NCI-H2196 treated with DMSO at 0.1 percent for 48 hours (cell line): ENCODE data around the gene ECEL1.
"Not testable (repeated sequence)": the region's sequence is repeated elsewhere in the genome, so short reads cannot be mapped to it uniquely, and the experiment has no call there.

Experiments
- DNase-seq: peaks from one replicate; lab custom pipeline; 2025; ENCODE audit not compliant: unreplicated experiment; lab: John Stamatoyannopoulos, UW

Gene ECEL1

GRCh38 chr2:232487385-232488096 lies at the start of gene ECEL1:
Gene ECEL1 (minus strand): TSS chr2:232487834. CDS start chr2:232486653, 1,181 bp downstream.
- DNase-seq = no peak

GRCh38 chr2:232537079-232537478 lies 49.4 kb upstream of the ECEL1 start:
- no peak for DNase-seq

- DNase-seq = no peak
Measured at GRCh38 chr2:232535761-232536530, 48.3 kb upstream of the ECEL1 start.

DNA sequence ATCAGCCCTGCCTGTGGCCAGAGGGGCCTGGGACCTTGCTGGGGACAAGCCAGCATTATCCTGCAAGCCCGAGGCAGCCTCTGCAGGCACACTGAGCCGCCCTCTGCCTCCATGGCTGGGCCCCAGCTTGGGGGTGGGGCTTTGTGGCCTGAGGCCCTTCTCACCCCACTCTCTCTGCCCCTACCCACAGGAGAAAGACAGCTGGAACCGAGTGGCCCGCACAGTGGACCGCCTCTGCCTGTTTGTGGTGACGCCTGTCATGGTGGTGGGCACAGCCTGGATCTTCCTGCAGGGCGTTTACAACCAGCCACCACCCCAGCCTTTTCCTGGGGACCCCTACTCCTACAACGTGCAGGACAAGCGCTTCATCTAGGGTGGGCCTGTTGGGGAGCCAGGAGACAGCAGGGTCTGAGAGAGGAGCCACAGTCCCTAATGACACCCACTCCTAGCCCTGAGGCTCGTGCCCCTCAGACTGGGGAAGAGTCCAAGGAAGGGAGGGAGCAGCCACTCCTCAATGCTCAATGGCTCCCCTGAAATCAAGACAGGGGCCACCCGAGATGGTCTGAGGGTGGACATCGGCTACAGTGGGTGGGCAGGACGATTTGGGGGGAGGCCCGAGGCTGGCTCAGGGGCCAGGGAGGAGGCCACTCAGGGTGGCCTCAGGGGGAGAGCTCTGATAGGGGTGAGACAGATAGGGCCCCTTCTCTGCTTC lies 47.5 kb upstream of the ECEL1 start:
- no peak for DNase-seq

- DNase-seq = no peak
Measured at GRCh38 chr2:232533944-232534710, 46.5 kb upstream of the ECEL1 start.

- DNase-seq = not testable (repeated sequence)
Measured at GRCh38 chr2:232532821-232533220, 45.2 kb upstream of the ECEL1 start.

DNA sequence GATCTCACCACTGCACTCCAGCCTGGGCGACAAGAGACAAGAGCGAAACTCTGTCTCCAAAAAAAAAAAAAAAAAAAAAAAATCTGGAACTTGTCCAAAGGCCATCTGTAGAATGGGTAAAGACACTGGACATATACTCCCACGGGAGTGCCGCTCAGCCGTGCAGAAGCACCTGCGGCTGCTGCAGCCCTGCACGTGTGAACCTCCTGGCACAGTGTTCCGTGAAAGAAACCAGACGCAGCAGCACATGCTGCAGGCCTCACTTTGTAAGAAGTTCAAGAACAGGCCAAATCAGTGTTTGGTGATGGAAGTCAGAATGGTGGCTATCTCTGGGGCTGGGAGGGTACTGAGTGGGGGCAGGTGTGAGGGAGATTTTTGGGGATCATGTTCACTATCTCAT lies 44.8 kb upstream of the ECEL1 start:
- DNase-seq = no peak

- no peak for DNase-seq
Measured at GRCh38 chr2:232530626-232531260, 43.1 kb upstream of the ECEL1 start.

DNA sequence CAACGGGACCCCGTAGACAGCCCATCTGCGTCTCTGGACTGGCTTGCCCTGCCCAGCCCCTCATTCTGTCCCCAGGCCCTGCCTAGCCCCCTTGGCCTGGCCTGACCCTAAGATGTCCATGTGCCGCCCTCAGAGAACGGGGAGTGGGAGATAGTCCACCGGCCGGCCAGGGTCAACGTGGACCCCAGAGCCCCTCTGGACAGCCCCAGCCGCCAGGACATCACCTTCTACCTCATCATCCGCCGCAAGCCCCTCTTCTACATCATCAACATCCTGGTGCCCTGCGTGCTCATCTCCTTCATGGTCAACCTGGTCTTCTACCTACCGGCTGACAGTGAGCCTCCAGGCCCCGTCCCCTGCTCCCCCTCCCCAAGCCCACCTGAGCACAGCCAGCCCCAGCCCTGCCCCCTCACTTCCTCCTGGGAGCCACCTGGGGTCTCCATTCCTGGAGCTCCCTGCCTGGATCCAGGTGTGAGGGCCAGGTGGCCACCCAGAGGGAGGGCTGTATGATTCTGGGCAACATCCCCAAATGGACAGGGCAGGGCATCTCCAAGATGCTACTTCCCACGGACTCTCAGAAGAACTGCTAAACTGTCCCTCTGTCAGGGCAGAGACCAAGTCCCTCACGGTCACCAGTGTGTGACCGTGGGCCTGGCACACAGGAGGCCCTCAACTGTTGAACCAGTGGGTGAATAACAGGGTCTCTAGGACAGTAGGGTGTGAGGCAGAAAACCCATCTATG lies 42.3 kb upstream of the ECEL1 start:
- DNase-seq = no peak

DNA sequence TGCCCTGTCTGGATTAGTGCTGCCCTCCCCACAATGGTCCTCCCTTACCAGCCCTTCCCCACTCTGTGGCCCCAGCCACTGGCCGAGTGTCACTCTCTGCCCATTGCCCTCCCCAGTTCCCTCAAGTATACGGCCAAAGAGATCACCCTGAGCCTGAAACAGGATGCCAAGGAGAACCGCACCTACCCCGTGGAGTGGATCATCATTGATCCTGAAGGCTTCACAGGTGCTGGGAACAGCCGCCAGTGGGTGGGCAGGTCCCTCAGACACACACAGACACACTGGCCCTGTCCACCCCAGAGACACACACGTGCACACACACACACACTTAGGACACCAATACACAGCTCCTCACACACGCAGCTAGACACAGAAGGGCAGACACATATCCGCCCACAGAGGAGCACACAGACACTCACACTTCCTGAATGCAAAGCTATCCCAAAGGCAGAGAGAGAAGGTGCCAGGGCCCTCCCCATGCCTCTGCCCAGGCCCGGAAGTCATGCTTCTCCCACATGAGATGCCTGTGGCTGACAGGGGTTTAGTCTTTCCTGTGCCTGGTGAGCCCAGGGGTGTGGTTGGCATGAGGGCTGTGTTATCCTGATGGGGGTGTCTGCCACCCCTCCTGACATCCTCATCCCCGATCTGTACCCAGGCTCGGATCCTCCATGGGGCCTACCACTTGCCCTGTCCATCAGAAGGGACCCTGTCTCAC lies 41.3 kb upstream of the ECEL1 start:
- DNase-seq = no peak

DNA sequence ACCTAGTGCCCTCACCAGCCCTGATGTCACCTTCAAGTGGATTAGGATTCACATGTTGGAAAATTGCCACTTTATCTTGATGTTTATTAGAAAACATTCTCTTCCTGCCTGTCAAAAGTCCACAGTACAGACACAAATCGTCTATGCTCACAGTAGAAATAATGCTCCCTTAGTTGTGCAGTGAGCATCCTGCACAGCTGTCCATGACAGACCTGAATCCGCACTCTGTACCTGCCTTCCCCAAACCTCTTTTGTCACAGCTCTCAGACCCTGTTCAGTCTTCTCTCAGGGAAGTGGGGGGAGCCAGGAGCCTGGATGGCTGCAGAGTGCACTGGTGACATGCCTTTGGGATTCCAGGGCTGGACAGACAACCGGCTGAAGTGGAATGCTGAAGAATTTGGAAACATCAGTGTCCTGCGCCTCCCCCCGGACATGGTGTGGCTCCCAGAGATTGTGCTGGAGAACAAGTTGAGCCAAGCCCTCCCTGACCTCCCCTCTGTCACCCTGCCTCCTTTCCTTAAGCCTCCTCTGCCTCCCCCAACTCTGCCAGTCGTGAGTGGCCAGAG lies 40.4 kb upstream of the ECEL1 start:
- no peak for DNase-seq

- no peak for DNase-seq
Measured at GRCh38 chr2:232526372-232526941, 38.8 kb upstream of the ECEL1 start.

DNA sequence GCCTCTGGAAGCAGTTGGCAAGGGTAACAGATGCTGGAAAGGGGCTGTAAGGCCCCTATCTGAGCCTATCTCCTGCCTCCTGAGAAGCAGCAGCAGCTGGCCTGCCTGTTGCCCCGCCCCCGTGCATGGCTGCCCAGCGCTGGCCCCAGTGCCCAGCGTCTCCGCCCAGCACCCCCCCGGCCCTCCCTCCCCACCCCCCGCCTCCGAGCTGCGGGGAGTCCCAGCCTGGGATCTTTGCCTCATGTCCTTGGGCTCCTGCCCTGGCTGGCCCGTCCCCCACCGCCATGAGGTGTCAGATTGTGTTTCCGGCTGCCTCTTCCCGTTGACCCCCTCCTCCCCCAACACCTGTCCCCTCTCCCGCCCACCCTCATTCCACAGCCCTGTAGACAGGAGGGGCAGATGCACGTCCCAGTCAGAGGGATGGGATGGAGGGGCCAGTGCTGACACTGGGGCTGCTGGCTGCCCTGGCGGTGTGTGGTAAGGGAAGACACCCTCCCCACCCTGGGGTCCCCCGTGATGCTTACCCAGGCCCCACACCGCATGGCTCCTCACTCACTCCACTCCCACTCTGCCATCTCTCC lies 38.2 kb upstream of the ECEL1 start, which contains the start of gene CHRND:
CHRND (plus strand) TSS at position 370 of the 581 bp plus-strand sequence; CDS start at position 426, 56 bp downstream.
- DNase-seq = no peak

DNA sequence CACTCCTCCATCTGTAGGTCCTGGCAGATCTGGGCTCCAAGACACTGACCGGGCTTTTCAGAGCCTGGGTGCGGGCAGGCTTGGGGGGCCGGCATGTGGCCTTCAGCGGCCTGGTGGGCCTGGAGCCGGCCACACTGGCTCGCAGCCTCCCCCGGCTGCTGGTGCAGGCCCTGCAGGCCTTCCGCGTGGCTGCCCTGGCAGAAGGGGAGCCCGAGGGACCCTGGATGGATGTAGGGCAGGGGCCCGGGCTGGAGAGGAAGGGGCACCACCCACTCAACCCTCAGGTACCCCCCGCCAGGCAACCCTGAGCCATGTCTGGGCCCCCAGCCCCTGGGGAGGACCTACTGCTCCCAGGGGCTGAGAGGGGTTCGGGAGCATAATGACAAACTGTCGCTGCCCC lies 37.6 kb upstream of the ECEL1 start:
- DNase-seq = no peak

DNA sequence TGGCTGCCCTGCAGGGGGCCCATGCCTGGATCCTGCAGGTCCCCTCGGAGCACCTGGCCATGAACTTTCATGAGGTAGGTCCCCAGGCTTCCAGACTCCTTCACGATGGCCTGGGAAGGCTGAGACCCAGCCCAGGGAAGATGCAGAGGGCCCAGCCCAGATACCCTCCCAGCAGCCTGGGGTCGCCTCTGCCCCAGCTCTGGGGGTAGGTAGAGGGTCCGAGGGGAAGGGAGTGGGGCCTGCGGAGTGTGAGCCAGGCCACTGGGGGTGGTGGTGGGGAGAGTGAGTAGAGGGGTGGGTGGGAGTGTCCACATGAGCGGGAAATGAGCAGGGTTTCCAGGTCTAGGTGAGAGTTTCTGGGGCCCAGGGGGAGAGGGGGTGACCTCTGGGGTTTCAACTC lies 37.1 kb upstream of the ECEL1 start:
- DNase-seq = no peak

GRCh38 chr2:232523682-232524597 lies 36.3 kb upstream of the ECEL1 start:
- DNase-seq = no peak

DNA sequence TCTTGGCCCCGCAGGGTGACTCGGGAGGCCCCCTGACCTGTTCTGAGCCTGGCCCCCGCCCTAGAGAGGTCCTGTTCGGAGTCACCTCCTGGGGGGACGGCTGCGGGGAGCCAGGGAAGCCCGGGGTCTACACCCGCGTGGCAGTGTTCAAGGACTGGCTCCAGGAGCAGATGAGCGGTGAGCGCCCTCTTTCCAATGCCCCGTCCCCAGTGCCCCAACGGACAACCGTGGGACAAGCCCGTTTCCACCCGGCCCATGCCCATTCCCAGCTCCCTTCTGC lies 35.7 kb upstream of the ECEL1 start:
- no peak for DNase-seq
